ENCODE measurements around the gene CD33. TPM values are rescaled to one million over a fixed set of nuclear protein-coding genes. Genes with fewer than 3 reads are reported as not detected.

Gene CD33
- total RNA-seq, 2 experiments from 2014 or later = 0.54 TPM; not detected in 1

DNA sequence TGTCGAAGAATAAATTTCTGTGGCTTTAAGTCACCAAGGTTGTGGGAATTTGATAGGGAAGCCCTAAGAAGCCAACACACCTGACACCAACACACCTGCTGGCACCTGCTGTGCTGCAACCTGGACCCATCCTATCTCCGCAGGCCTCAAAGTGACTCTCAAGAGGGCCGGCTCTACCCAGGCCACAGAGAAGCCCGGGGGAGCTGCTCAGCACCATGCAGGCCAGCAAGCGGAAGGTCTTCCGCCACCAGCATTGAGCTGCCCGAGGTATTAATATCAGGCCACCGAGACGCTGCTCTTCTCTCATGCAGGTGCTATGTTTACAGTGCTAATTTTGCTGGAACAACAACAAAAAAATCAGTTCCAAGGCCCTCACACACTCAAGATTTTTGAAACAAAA lies 32.2 kb upstream of the CD33 start:
- intact Hi-C loops (cut with micrococcal nuclease) = no loop called here
- H3K36me3 Mint-ChIP-seq (ENCODE audit: low read depth) = no peaks in the 10 kb centered on the region
- TF ChIP-seq, protein P1, sequence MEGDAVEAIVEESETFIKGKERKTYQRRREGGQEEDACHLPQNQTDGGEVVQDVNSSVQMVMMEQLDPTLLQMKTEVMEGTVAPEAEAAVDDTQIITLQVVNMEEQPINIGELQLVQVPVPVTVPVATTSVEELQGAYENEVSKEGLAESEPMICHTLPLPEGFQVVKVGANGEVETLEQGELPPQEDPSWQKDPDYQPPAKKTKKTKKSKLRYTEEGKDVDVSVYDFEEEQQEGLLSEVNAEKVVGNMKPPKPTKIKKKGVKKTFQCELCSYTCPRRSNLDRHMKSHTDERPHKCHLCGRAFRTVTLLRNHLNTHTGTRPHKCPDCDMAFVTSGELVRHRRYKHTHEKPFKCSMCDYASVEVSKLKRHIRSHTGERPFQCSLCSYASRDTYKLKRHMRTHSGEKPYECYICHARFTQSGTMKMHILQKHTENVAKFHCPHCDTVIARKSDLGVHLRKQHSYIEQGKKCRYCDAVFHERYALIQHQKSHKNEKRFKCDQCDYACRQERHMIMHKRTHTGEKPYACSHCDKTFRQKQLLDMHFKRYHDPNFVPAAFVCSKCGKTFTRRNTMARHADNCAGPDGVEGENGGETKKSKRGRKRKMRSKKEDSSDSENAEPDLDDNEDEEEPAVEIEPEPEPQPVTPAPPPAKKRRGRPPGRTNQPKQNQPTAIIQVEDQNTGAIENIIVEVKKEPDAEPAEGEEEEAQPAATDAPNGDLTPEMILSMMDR (IDR thresholded peaks at IDR 0.05) = no peak
- ATAC-seq = no peak
- no peak overlapping the region for H3K27ac Mint-ChIP-seq
- H3K9me3 Mint-ChIP-seq = no peaks in the 10 kb centered on the region
- peaks cover 5% of the 10 kb centered on the region for H3K4me1 Mint-ChIP-seq (ENCODE audit: low read depth)
- no peak for DNase-seq
- CTCF ChIA-PET = no interaction called here
- H3K4me3 Mint-ChIP-seq = no peak overlapping the region
- POLR2A ChIA-PET = no interaction called here
- H3K27me3 Mint-ChIP-seq = no peaks in the 10 kb centered on the region

DNA sequence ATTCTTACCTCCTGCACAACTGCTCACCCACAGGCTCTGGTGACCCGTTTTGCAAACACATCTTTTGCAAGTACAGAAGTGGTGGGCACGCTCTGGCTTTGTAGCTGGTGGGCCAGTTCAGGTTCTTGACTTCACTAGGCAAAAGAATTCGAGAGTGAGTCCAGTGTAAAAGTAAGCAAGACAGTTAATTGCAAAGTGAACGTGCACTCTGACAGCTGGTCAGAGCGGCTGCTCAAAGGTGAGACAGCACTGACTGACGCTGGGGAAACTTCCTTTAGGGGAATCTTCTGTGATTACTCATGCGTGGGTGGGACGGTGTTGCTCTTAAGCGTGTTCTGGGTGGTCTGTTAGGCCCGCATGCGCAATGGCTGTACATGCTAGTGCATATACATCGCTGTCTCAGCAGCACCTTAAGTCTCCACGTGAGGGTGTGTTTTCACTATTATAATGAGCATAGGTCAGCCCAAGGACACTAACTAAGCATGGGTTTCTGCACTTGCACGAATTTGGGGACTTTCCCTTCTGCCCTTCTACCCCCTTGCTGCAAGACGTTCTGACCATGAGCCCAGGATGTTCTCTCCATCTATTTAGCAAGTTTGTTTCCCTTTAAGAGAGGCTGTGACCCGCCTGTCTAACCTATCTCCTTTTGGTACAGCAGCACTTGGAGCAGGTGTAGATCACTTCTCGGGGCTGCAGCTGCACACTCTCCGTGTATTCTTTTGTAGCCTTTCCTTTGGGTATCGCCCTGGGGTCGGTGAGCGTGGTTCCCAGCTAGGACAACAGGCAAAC lies 30.2 kb upstream of the CD33 start:
- DNase-seq (peak; percentile 30), ATAC-seq (peak; percentile 96)
- ChIA-PET POLR2A (no interaction called here), CTCF (interaction anchor here (1.6 kb wide), 1 partner anchor 65 kb away, joined by 3 read pairs; no protein-coding TSS in a partner anchor)
- Mint-ChIP-seq H3K4me1 (ENCODE audit: low read depth) (peaks cover 5% of the 10 kb centered on the region), H3K36me3 (ENCODE audit: low read depth) (no peaks in the 10 kb centered on the region), H3K4me3 (no peak overlapping the region), H3K27ac (no peak overlapping the region), H3K27me3 (peaks cover 4% of the 10 kb centered on the region), H3K9me3 (no peaks in the 10 kb centered on the region)
- intact Hi-C loops (cut with micrococcal nuclease) = no loop called here
- TF ChIP-seq, protein P1 (IDR thresholded peaks at IDR 0.05) = no peak

DNA sequence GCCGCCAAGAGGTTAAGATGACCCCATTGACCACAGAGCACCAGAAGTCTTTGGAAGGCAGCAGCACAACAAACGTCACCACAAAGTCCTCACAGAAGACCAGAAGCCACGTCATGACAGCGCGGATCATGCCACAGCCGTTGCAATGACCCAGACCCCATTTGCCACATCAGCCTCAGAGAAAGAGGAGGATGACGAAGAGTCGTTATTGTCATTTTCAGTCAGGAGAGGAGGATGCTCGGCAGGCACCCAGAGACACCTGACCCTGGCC lies 29.6 kb upstream of the CD33 start:
- ChIA-PET CTCF (interaction anchor here (1.6 kb wide), 1 partner anchor 64 kb away, joined by 3 read pairs; no protein-coding TSS in a partner anchor), POLR2A (no interaction called here)
- Mint-ChIP-seq H3K27ac (no peak overlapping the region), H3K4me1 (ENCODE audit: low read depth) (peaks cover 5% of the 10 kb centered on the region), H3K36me3 (ENCODE audit: low read depth) (no peaks in the 10 kb centered on the region), H3K27me3 (peaks cover 7% of the 10 kb centered on the region), H3K9me3 (no peaks in the 10 kb centered on the region), H3K4me3 (no peak overlapping the region)
- DNase-seq (no peak), ATAC-seq (no peak)
- TF ChIP-seq, protein P1 (IDR thresholded peaks at IDR 0.05) = no peak
- intact Hi-C loops (cut with micrococcal nuclease) = no loop called here

DNA sequence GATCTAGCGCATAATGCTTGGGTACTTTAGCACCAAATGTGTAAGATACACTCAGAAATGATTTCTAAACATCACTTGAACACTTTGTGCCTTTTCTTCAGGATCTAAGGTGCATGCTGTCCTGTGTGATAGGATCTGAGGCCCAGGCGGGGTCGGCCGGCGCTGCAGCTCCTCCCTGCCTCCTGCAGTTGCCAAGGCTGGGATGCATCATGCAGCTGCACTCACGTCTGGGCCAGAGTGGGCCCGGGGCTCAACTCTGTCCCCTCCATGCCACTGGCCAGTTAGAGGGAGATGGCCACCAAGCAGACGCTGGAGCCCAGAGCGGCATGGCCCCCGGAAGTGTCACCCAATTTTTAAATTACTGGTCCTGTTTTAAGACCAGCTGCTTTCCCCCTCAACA lies 29.3 kb upstream of the CD33 start:
- H3K4me1 Mint-ChIP-seq (ENCODE audit: low read depth) = peaks cover 5% of the 10 kb centered on the region
- H3K27ac Mint-ChIP-seq = no peak overlapping the region
- H3K36me3 Mint-ChIP-seq (ENCODE audit: low read depth) = no peaks in the 10 kb centered on the region
- intact Hi-C loops (cut with micrococcal nuclease) = no loop called here
- TF ChIP-seq, protein P1 (IDR thresholded peaks at IDR 0.05) = no peak
- no peak overlapping the region for H3K4me3 Mint-ChIP-seq
- H3K9me3 Mint-ChIP-seq = no peaks in the 10 kb centered on the region
- peaks cover 11% of the 10 kb centered on the region for H3K27me3 Mint-ChIP-seq
- POLR2A ChIA-PET = no interaction called here
- no peak for DNase-seq
- no peak for ATAC-seq
- CTCF ChIA-PET = interaction anchor here (1.1 to 1.6 kb wide), 2 partner anchors 37 to 64 kb away, joined by 3 read pairs; no protein-coding TSS in a partner anchor

DNA sequence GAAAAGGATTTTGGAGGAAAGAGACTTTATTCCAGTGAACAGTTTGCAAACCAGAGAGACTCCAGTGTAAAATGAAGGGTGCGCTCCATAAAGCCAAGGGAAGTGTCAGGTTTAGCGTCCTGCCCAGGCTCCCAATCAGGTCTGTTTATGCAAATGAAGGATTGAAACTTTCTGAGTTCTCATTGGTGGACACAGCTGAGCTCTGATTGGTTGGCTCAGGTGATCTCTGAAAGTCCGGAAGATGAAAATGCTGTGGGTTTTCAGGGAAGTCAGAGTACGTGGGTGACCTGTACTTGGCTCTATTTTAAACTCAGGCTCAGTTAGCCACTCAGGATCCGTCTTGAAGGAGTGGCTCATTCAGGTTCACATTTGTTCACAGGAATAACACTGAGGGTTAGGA lies 28.7 kb upstream of the CD33 start:
- TF ChIP-seq, protein P1 (IDR thresholded peaks at IDR 0.05) = no peak
- no peak overlapping the region for H3K27ac Mint-ChIP-seq
- H3K4me3 Mint-ChIP-seq = no peak overlapping the region
- no peaks in the 10 kb centered on the region for H3K36me3 Mint-ChIP-seq (ENCODE audit: low read depth)
- intact Hi-C loops (cut with micrococcal nuclease) = no loop called here
- peaks cover 15% of the 10 kb centered on the region for H3K27me3 Mint-ChIP-seq
- CTCF ChIA-PET = interaction anchor here (1.1 kb wide), 1 partner anchor 38 kb away, joined by 3 read pairs; no protein-coding TSS in a partner anchor
- no peaks in the 10 kb centered on the region for H3K9me3 Mint-ChIP-seq
- no peak for DNase-seq
- H3K4me1 Mint-ChIP-seq (ENCODE audit: low read depth) = peaks cover 5% of the 10 kb centered on the region
- no peak for ATAC-seq
- POLR2A ChIA-PET = no interaction called here
